Mesothelial cell of epicardium (in vitro differentiated cells): ENCODE results near the gene IPO11. TPM values are rescaled to one million over a fixed set of nuclear protein-coding genes. Genes with fewer than 3 reads are reported as not detected.
"Not testable (repeated sequence)": the region's sequence is repeated elsewhere in the genome, so short reads cannot be mapped to it uniquely, and the experiment has no call there.

Source experiments
- DNase-seq, 2 experiments: peaks; one replicate each; pipeline ENCODE4 v3.0.0; 2021; ENCODE audit warnings: low spot score in 2 of 2; ENCODE audit not compliant: unreplicated experiment in 2 of 2
- H3K27ac Mint-ChIP-seq: 2 replicates; pipeline ENCODE4 v1.8.0; 2021; ENCODE audit warnings: mixed read lengths
- H3K27me3 Mint-ChIP-seq: 2 replicates; pipeline ENCODE4 v1.8.0; 2021; ENCODE audit warnings: low read depth, mixed read lengths
- H3K36me3 Mint-ChIP-seq: 2 replicates; pipeline ENCODE4 v1.8.0; 2021; ENCODE audit warnings: mixed read lengths
- H3K4me1 Mint-ChIP-seq: 2 replicates; pipeline ENCODE4 v1.8.0; 2021; ENCODE audit warnings: mixed read lengths
- H3K4me3 Mint-ChIP-seq: 2 replicates; pipeline ENCODE4 v1.8.0; 2021; ENCODE audit warnings: mild to moderate bottlenecking, moderate library complexity, mixed read lengths
- H3K9me3 Mint-ChIP-seq: 2 replicates; pipeline ENCODE4 v1.8.0; 2021; ENCODE audit warnings: mixed read lengths
- CTCF ChIP-seq: fragments of 200-600 bp; sonication (generic); IDR thresholded peaks from one replicate; pipeline ENCODE4 v1.5.0; 2021; ENCODE audit warnings: antibody characterized with exemption; ENCODE audit not compliant: unreplicated experiment
- total RNA-seq: library from RNA; stranded (reverse); gene quantifications from 3 replicates; pipeline ENCODE4 v1.2.1, GENCODE V29; 2021

The IPO11 gene
- total RNA-seq, 1 donor from 2014 or later, result 31.9 TPM

DNA sequence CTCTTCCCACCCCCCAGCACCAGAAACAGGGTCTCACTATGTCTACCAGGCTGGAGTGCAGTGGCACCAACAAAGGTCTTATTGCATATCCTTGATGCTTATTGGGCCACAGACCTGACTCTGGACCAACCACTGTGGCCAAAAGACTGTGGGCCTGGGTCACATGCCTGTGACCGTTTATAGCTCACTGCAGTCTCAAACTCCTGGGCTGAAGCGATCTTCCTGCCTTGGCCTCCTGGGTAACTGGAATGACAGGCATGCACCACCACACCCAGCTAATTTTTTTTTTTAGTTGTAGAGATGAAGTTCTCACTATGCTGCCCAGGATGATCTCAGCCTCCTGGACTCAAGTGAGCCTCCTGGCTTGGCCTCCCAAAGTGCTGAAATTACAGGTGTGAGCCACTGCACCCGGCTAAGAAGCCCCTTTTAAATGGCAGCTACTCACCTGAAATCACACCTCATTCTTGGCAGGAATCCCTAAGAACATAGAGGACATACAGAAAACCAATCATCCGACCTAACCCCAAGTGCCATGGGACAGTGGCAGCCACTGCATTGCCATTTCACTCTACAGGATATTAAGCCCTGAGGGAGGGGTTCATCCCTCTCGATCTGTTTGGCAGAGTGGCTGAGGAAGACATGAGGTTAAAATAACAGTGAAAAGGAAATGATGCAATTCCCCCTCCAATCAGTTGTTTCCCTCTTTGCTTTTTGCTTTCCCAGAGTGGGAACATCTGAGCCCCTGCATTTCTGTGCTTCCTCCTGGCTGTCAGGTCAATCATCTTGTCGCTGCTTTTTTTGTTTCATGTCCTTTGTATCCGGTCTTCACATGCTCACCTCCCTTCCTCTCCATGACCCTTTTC is 240.7 kb downstream of the IPO11 start:
- no peak for TF ChIP-seq CTCF
- H3K4me3 Mint-ChIP-seq, result no peak overlapping the region
- DNase-seq, result no peak
- peaks cover 7% of the 10 kb centered on the region for H3K36me3 Mint-ChIP-seq
- no peak overlapping the region for H3K27ac Mint-ChIP-seq
- H3K4me1 Mint-ChIP-seq, result peaks cover 9% of the 10 kb centered on the region
- no peaks in the 10 kb centered on the region for H3K27me3 Mint-ChIP-seq
- peaks cover 15% of the 10 kb centered on the region for H3K9me3 Mint-ChIP-seq

DNA sequence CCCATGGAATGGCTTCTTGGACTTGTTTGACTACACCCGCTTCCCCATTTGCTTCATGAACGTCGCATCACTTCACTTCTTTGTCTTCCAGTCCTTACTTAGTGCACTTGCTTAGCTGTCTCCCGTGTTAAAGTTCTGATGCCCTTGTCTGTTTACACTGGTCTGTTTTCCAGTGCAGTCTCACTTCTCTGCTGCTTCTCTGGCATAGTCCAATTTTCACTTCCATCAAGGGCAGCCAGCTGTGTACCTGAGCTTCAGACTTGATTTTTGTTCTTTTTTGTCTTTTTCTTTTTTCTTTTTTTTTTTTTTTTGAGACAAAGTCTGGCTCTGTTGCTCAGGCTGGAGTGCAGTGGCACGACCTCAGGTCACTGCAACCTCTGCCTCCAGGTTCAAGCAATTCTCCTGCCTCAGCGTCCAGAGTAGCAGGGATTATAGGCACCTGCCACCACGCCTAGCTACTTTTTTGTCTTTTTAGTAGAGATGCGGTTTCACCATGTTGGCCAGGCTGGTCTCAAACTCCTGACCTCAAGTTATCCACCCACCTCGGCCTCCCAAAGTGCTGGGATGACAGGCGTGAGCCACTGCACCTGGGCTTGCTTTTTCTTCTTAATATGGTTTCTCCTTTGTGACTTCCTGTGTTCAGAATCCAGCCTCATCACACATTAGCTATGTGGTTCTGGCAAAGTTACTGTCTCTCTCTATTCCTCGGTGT is 241.5 kb downstream of the IPO11 start:
- TF ChIP-seq CTCF, result no peak
- Mint-ChIP-seq H3K36me3 (peaks cover 7% of the 10 kb centered on the region), H3K4me3 (no peak overlapping the region), H3K9me3 (peaks cover 23% of the 10 kb centered on the region), H3K4me1 (peaks cover 9% of the 10 kb centered on the region), H3K27ac (no peak overlapping the region), H3K27me3 (no peaks in the 10 kb centered on the region)
- no peak for DNase-seq

DNA sequence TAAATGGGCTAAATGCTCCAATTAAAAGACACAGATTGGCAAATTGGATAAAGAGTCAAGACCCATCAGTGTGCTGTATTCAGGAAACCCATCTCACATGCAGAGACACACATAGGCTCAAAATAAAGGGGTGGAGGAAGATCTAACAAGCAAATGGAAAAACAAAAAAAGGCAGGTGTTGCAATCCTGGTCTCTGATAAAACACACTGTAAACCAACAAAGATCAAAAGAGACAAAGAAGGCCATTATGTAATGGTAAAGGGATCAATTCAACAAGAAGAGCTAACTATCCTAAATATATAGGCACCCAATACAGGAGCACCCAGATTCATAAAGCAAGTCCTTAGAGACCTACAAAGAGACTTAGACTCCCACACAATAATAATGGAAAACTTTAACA is 245.2 kb downstream of the IPO11 start:
- not testable (repeated sequence) for DNase-seq, H3K36me3 Mint-ChIP-seq, H3K27me3 Mint-ChIP-seq, H3K4me1 Mint-ChIP-seq, H3K27ac Mint-ChIP-seq, H3K4me3 Mint-ChIP-seq
- peaks cover 27% of the 10 kb centered on the region for H3K9me3 Mint-ChIP-seq

DNA sequence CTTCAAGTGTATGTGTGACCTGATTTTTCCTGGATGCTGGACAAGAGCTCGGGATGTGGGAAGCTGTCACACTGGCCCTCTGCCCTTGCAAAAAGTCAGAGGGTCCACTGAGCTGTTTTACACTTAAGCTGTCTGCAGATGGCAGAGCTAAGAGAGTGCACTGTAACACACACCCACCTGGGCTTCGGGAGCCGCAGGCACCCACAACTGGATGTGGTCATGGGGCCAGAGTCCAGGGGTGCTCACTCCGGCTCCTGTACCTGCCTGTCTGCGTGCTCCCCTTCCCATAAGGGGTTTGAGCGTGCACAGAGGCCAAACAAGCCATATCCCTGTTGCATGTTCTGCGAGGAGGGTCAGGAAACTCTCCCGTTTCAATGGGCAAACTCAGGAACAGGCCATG is 248.6 kb downstream of the IPO11 start:
- no peaks in the 10 kb centered on the region for H3K27me3 Mint-ChIP-seq
- H3K27ac Mint-ChIP-seq, result no peak overlapping the region

DNA sequence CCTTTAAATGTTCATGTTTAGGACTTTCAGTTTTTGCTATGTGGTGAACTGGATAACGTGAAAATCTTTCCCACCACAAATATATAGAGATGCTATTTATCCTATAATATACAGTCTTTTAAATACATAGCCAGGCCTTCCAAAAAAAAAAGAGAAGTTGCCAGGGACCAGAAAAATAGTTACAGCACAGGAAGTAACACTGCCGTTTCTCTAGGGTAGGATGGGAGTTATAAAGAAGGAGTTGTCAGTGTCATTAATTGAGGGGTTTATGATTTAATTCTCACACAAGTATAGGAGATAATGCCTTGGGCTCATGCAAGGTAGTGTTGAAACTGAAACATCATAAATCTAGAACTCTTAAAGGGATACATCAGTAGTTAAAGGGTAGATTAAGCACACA is 250.0 kb downstream of the IPO11 start:
- Mint-ChIP-seq H3K4me1 (no peaks in the 10 kb centered on the region), H3K36me3 (no peaks in the 10 kb centered on the region), H3K27ac (no peak overlapping the region), H3K9me3 (peaks cover 18% of the 10 kb centered on the region), H3K4me3 (no peak overlapping the region), H3K27me3 (no peaks in the 10 kb centered on the region)
- DNase-seq, result no peak
- TF ChIP-seq CTCF, result no peak

More for the DNA sequence above, 248.6 kb downstream of the IPO11 start:
- no peak for TF ChIP-seq CTCF
- no peaks in the 10 kb centered on the region for H3K36me3 Mint-ChIP-seq
- H3K4me3 Mint-ChIP-seq, result no peak overlapping the region
- no peaks in the 10 kb centered on the region for H3K4me1 Mint-ChIP-seq
- H3K9me3 Mint-ChIP-seq, result peaks cover 24% of the 10 kb centered on the region
- DNase-seq, result no peak

DNA sequence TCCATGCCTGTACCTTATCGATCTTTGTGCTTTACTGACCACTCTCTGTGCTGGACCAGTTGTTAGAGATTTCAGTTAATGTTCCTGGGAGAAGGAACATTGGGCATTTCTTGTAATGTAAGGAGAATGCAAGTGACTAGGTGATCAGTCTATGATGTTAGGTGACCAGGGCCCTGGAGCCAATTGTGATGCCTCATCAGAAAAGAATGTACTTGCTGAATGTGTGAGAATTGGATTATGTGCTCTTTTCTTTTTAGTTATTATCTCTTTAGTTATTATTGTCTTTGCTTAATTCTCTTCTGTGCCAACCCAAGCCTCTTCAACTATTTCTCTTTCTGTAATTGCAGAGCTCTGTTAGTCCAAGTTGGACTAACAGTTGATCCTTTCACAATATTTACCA is 258.9 kb downstream of the IPO11 start:
- TF ChIP-seq CTCF, result no peak
- peaks cover 1% of the 10 kb centered on the region for H3K36me3 Mint-ChIP-seq

GRCh38 chr5:62676596-62676995 is 264.0 kb downstream of the IPO11 start:
- H3K4me3 Mint-ChIP-seq, H3K27ac Mint-ChIP-seq, H3K27me3 Mint-ChIP-seq, H3K4me1 Mint-ChIP-seq, DNase-seq, H3K36me3 Mint-ChIP-seq: not testable (repeated sequence)
- H3K9me3 Mint-ChIP-seq, result peaks cover 26% of the 10 kb centered on the region

More for the DNA sequence above, 258.9 kb downstream of the IPO11 start:
- H3K4me1 Mint-ChIP-seq, result no peaks in the 10 kb centered on the region
- no peak overlapping the region for H3K4me3 Mint-ChIP-seq
- no peak overlapping the region for H3K27ac Mint-ChIP-seq
- no peak for DNase-seq
- peaks cover 12% of the 10 kb centered on the region for H3K9me3 Mint-ChIP-seq
- no peaks in the 10 kb centered on the region for H3K27me3 Mint-ChIP-seq
